Activated CD8-positive, alpha-beta T cell treated with anti-CD3 and anti-CD28 coated beads for 36 hours (primary cell): ENCODE data around the gene HSPA12B. TPM values are rescaled to one million over a fixed set of nuclear protein-coding genes. Genes with fewer than 3 reads are reported as not detected.

ENCODE experiments used
- ATAC-seq: fragments of 200-7000 bp; cut with Tn5 transposase; one replicate; pipeline ENCODE4 v1.10.0; 2021; ENCODE audit warnings: mild to moderate bottlenecking, moderate library complexity
- CTCF ChIA-PET: fragments of 350-600 bp; sonication (Branson Sonifier 250); formaldehyde crosslinking; loops from one replicate; lab custom pipeline; 2021; ENCODE audit warnings: antibody characterized with exemption; lab: Charles Lee
- POLR2A ChIA-PET: fragments of 350-600 bp; sonication (Branson Sonifier 250); formaldehyde crosslinking; loops from one replicate; lab custom pipeline; 2021; ENCODE audit warnings: antibody characterized with exemption; lab: Charles Lee
- DNase-seq: peaks from one replicate; pipeline ENCODE4 v3.0.0-alpha.2; 2020
- H3K27ac Mint-ChIP-seq: one replicate; pipeline ENCODE4 v1.8.0; 2021; ENCODE audit warnings: mild to moderate bottlenecking, mixed read lengths
- H3K27me3 Mint-ChIP-seq: one replicate; pipeline ENCODE4 v1.8.0; 2021; ENCODE audit warnings: mixed read lengths
- H3K36me3 Mint-ChIP-seq: one replicate; pipeline ENCODE4 v1.8.0; 2021; ENCODE audit warnings: low read depth, mixed read lengths
- H3K4me1 Mint-ChIP-seq: one replicate; pipeline ENCODE4 v1.8.0; 2021; ENCODE audit warnings: low read depth, mixed read lengths
- H3K4me3 Mint-ChIP-seq: one replicate; pipeline ENCODE4 v1.8.0; 2021; ENCODE audit warnings: mild to moderate bottlenecking, moderate library complexity, mixed read lengths
- H3K9me3 Mint-ChIP-seq: one replicate; pipeline ENCODE4 v1.8.0; 2021; ENCODE audit warnings: mixed read lengths
- CTCF ChIP-seq: fragments of 200-600 bp; IDR thresholded peaks from one replicate; pipeline ENCODE4 v1.8.0; 2022; ENCODE audit warnings: antibody characterized with exemption, mild to moderate bottlenecking
- intact Hi-C: fragments of 100-400 bp; cut with micrococcal nuclease; formaldehyde crosslinking; loops from one replicate; pipeline ENCODE4 v1.10.0; 2022
- total RNA-seq, 2 experiments: library from RNA; stranded (reverse); gene quantifications; one replicate each; pipeline ENCODE4 v1.2.3, GENCODE V29; 2021

HSPA12B gene
- total RNA-seq, 2 experiments from 2014 or later: not detected

- POLR2A ChIA-PET: interaction anchor here (1.9 to 4.6 kb wide), 2 partner anchors 10 to 20 kb away, joined by 6 to 42 read pairs; partner anchors contain the start of gene SPEF1
- H3K4me3 Mint-ChIP-seq: no peak overlapping the region
- peaks cover 60% of the 10 kb centered on the region for H3K4me1 Mint-ChIP-seq
- intact Hi-C loops: no loop called here
- CTCF ChIA-PET: no interaction called here
- ATAC-seq (no peak), DNase-seq (no peak)
- no peaks in the 10 kb centered on the region for H3K27me3 Mint-ChIP-seq
- no peak overlapping the region for H3K27ac Mint-ChIP-seq
- H3K9me3 Mint-ChIP-seq: no peaks in the 10 kb centered on the region
- H3K36me3 Mint-ChIP-seq: peaks cover 79% of the 10 kb centered on the region
- TF ChIP-seq CTCF: no peak
Measured at GRCh38 chr20:3801846-3802245, 69.4 kb downstream of the HSPA12B start.

Other genes with a start within 250 kb of the HSPA12B start
- gene GFRA4, start 69.3 kb upstream of the HSPA12B start, total RNA-seq: not detected
- gene ADAM33, start 50.7 kb upstream of the HSPA12B start, total RNA-seq: not detected
- gene SIGLEC1, start 20.1 kb upstream of the HSPA12B start, total RNA-seq: not detected
- gene ADISSP, start 35.1 kb downstream of the HSPA12B start, total RNA-seq: 10 to 100 TPM; 62.5 to 66.6 TPM
- gene SPEF1, start 48.8 kb downstream of the HSPA12B start, total RNA-seq: under 1 TPM in 1 of 2 experiments, not detected in 1; 0.23 TPM
- 10 to 100 TPM; 35.0 to 35.4 TPM for gene CENPB, start 54.1 kb downstream of the HSPA12B start, total RNA-seq
- 10 to 100 TPM; 66.9 to 67.1 TPM for gene CDC25B, start 63.6 kb downstream of the HSPA12B start, total RNA-seq
- 1 to 10 TPM; 7.4 to 8.6 TPM for gene AP5S1, start 87.9 kb downstream of the HSPA12B start, total RNA-seq
- 10 to 100 TPM; 17.0 to 17.5 TPM for gene MAVS, start 114.1 kb downstream of the HSPA12B start, total RNA-seq
- 10 to 100 TPM; 47.6 to 50.3 TPM for gene PANK2, start 156.7 kb downstream of the HSPA12B start, total RNA-seq